GM12892 (cell line): Measurements from ENCODE around the gene PNN.
"Not testable (repeated sequence)": the region's sequence is repeated elsewhere in the genome, so short reads cannot be mapped to it uniquely, and the experiment has no call there.

Experiments used
- DNase-seq: peaks from one replicate; pipeline ENCODE4 v3.0.0; 2011; ENCODE audit not compliant: insufficient read length
- FAIRE-seq: peaks from 2 replicates; lab custom pipeline; 2011; peaks lifted over from hg19 to GRCh38; lab: Jason Lieb, UNC
- POLR2A ChIP-seq: IDR thresholded peaks from 2 replicates; pipeline ENCODE4 v1.6.1; 2011; ENCODE audit warnings: low read depth, low read length, control low read depth
- POLR2AphosphoS5 ChIP-seq: IDR thresholded peaks from 2 replicates; pipeline ENCODE4 v1.6.1; 2011; ENCODE audit warnings: low read depth, low read length, control low read depth
- TAF1 ChIP-seq: IDR thresholded peaks from 2 replicates; pipeline ENCODE4 v1.6.1; 2011; ENCODE audit warnings: low read depth, mild to moderate bottlenecking, control low read depth, low read length, borderline replicate concordance

The PNN gene

DNA sequence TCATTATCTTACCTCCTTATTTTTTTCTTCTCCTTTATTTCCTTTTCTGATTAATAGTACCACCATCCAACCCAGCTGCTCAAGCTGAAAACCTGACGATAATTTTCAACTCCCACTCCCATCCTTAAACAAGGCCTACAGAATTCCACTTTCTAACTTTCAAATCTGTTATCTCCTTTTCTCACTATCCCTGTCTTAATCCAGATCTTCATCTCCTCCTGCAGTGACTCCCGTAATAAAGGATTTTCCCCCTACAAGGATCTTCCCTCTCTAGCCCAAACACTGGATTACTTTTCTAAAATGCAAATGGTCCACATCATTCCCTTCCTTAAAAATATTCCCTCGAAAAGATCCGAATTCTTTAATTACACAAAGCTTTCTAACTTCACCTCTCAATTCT lies 6.5 kb upstream of the PNN start:
- no peak for TF ChIP-seq POLR2A
- no peak for TF ChIP-seq POLR2AphosphoS5
- DNase-seq (no peak), FAIRE-seq (no peak)

DNA sequence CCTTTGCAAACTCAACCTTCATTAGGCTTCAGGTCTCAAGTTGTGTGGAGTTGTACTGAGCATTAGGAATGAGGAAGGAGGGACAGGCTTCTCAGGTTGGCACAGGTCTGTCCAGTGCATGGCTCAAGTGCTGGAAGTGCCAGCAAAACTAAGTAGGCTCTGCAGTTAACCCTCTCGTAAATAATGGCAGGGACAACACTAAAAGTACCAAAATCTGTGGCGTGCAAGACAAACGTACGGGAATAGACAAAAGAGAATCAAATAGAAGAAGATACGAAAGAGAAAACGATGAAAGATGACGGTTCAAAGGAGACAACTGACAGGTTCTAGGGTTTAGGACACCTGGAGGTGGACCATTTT lies 5.5 kb upstream of the PNN start:
- no peak for TF ChIP-seq TAF1
- TF ChIP-seq POLR2A, result no peak
- no peak for TF ChIP-seq POLR2AphosphoS5
- no peak for DNase-seq
- no peak for FAIRE-seq

DNA sequence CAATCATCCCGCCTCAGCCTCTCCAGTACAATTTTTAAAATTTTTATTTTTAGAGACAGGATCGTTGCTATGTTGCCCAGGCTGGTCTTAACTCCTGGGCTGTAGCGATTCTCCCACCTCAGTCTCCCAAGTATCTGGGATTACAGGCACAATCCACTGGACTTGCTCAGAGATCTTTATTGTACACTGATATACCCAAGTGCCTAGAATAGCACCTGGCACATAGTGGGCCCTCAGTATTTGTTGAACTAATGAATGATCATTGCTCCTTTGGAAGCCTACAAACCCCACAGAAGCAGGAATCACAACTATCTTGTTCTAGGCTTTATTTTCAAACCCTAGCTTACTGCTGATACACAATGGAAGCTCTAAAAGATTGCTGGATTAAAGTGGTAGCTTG lies 1.9 kb upstream of the PNN start:
- DNase-seq (no peak), FAIRE-seq (no peak)
- TF ChIP-seq TAF1 (no peak), POLR2AphosphoS5 (no peak), POLR2A (no peak)

- TF ChIP-seq TAF1 (no peak), POLR2A (no peak), POLR2AphosphoS5 (no peak)
- FAIRE-seq (no peak), DNase-seq (peak; percentile 21)
Measured at GRCh38 chr14:39175445-39176262, 600 bp downstream of the PNN start.

DNA sequence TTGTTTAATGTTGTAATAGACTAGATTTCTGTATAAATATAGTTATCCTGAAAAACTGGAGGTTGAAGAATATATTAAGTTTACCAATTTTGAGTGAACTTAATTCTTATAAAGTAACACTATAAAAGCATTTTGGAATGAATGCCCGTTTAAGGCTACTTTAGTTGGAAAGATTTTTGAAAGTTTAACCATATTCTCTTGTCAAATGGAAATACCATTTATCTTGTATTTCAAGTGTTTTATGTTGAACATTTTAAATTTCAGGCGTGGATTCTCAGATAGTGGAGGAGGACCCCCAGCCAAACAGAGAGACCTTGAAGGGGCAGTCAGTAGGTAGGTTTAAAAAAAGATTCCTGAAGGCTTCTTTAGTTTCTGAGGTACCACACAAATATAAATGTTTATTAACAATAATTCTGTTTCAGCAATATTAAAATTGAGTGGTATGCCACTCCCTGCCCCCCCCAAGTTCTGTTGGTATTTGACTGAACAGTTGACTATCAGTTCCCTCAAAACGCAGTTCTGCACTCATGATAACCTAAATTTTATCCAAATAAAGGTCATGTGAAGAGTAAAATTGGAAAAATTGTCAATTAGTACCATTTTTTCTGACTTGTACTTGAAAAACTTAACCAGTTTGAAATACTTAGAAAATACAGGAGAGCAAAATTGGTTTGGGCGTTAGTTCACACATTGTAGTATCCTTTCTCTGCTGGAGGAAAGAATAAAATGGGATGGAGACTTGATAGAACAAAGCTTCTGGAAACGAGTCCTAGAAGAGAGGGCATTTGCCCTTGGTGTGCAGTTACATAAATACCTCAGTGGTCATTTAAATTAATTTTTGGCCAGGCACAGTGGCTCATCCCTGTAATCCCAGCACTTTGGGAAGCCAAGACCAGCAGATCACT lies 1.5 kb downstream of the PNN start:
- TF ChIP-seq POLR2A, result no peak
- no peak for TF ChIP-seq POLR2AphosphoS5
- no peak for TF ChIP-seq TAF1
- FAIRE-seq (no peak), DNase-seq (no peak)

- no peak for FAIRE-seq
- no peak for DNase-seq
- TF ChIP-seq POLR2A (no peak; the same call in 1 of the 2 replicates), POLR2AphosphoS5 (0 out of 2 replicates have a peak, but pooled peaks have one; percentile 39)
Measured at GRCh38 chr14:39177168-39177545, 2.1 kb downstream of the PNN start.

GRCh38 chr14:39179042-39179441 lies 4.0 kb downstream of the PNN start:
- DNase-seq (no peak), FAIRE-seq (no peak)
- TF ChIP-seq POLR2A (no peak), TAF1 (no peak), POLR2AphosphoS5 (no peak)

- no peak for DNase-seq
- TF ChIP-seq TAF1 (no peak), POLR2AphosphoS5 (no peak), POLR2A (no peak)
- no peak for FAIRE-seq
Measured at GRCh38 chr14:39180553-39180952, 5.5 kb downstream of the PNN start.

- FAIRE-seq (no peak), DNase-seq (no peak)
- TF ChIP-seq POLR2AphosphoS5 (peak; percentile 81), TAF1 (no peak), POLR2A (peak; percentile 69)
Measured at GRCh38 chr14:39181026-39181692, 6.1 kb downstream of the PNN start.

- DNase-seq (no peak), FAIRE-seq (no peak)
- no peak for TF ChIP-seq POLR2AphosphoS5
- no peak for TF ChIP-seq TAF1
- TF ChIP-seq POLR2A, result no peak
Measured at GRCh38 chr14:39181693-39182047, 6.6 kb downstream of the PNN start.

DNA sequence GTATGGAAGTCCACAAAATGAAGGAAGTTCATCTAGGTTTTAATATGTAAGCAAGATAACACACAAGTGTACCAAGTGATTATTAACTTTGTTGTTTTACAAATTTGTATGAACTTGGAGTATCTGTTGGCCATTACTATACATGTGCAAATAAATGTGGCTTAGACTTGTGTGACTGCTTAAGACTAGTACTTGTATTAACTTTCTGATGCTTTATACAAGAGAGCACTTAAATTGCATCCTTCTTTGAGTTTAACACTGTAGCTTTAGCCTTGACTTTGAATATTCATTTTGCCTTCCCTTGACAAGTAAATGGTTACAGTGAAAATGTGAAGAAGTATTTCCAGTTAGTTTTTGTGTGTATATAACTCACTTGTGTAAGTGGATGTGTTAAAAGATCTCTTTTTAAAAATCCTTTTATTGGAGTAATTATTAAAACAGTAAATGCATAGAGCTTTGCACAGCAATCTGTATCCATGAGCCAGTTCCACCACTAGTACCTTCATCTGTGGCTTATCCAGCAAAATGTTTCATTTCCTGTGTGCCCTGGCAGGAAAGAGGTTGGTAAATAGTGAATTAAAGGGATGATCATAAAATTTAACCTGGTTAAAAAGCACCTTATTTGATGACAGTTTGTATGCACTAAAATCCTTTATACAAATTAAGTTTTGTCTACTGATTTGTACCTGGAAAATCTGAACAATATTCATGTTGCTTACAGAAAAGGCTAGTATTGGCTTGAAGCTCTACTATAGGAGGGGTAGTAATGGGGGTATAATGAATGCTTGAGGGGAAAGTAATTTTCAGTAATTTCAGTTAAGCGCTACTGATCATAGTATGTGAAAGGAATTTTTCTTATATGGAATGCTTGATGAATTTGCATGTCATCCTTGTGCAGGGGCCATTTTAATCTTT lies 8.0 kb downstream of the PNN start:
- FAIRE-seq (no peak), DNase-seq (no peak)
- no peak; the same call in 1 of the 2 replicates for TF ChIP-seq POLR2A
- TF ChIP-seq POLR2AphosphoS5, result peak; percentile 74

DNA sequence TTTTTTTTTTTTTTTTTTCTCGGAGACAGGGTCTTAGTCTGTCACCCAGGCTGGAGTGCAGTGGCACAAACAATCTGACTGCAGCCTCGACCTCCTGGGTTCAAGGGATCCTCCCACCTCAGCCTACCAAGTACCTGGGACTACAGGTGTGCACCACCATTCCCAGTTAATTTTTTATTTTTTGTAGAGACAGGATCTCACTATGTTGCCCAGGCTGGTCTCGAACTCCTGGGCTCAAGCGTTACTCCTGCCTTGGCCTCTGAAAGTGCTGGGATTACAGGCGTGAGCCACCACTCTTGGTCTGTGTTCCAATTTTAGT lies 8.6 kb downstream of the PNN start:
- not testable (repeated sequence) for FAIRE-seq, DNase-seq
- peak; percentile 29; the same call in 1 of the 2 replicates for TF ChIP-seq POLR2A
- TF ChIP-seq POLR2AphosphoS5, result peak; percentile 52
